Mammary epithelial cell (primary cell): ENCODE measurements around the gene CIITA.

Experiments
- EZH2 ChIP-seq: IDR thresholded peaks from 2 replicates; pipeline ENCODE4 v1.6.1; 2012; ENCODE audit warnings: low read length, inconsistent platforms, borderline replicate concordance
- TF ChIP-seq, protein P1 (sequence below), 2 donors: IDR thresholded peaks in 1 of 2; conservative IDR thresholded peaks in 1 of 2; 2 replicates each; pipeline ENCODE4 v1.5.1; 2011 to 2012; ENCODE audit warnings: inconsistent platforms in 2 of 2, low read length in 2 of 2, mild to moderate bottlenecking in 2 of 2, control low read depth in 1 of 2, low read depth in 1 of 2; ENCODE audit not compliant: insufficient read depth in 1 of 2; ENCODE audit errors: extremely low read depth in 1 of 2

- TF ChIP-seq, protein P1, sequence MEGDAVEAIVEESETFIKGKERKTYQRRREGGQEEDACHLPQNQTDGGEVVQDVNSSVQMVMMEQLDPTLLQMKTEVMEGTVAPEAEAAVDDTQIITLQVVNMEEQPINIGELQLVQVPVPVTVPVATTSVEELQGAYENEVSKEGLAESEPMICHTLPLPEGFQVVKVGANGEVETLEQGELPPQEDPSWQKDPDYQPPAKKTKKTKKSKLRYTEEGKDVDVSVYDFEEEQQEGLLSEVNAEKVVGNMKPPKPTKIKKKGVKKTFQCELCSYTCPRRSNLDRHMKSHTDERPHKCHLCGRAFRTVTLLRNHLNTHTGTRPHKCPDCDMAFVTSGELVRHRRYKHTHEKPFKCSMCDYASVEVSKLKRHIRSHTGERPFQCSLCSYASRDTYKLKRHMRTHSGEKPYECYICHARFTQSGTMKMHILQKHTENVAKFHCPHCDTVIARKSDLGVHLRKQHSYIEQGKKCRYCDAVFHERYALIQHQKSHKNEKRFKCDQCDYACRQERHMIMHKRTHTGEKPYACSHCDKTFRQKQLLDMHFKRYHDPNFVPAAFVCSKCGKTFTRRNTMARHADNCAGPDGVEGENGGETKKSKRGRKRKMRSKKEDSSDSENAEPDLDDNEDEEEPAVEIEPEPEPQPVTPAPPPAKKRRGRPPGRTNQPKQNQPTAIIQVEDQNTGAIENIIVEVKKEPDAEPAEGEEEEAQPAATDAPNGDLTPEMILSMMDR (conservative IDR thresholded peaks at IDR 0.05 in 1 of 2, IDR thresholded peaks at IDR 0.05 in 1 of 2; ENCODE audit: extremely low read depth in 1 of 2, insufficient read depth in 1 of 2, low read depth in 1 of 2, low read length in 2 of 2): no peak
- TF ChIP-seq EZH2: no peak
Observed at GRCh38 chr16:10835281-10835931, 41.6 kb upstream of the CIITA start.
